Endometrial microvascular endothelial cells (primary cell): ENCODE measurements around the gene GCM1. TPM values are rescaled to one million over a fixed set of nuclear protein-coding genes. Genes with fewer than 3 reads are reported as not detected.

Experiments
- in situ Hi-C: cut with HindIII; loops from 2 replicates; pipeline ENCODE4 v1.10.0; 2017; ENCODE audit warnings: low sequenced_read_pairs, low pct_unique_long_range_greater_than_20kb; ENCODE audit errors: inconsistent ontology term
- total RNA-seq: library from RNA; depleted of rRNA; stranded (reverse); fragments of >200 nt; gene quantifications from one replicate; pipeline ENCODE4 v1.2.3, GENCODE V29; 2015; ENCODE audit errors: inconsistent ontology term

Gene GCM1
- total RNA-seq, 1 donor from 2014 or later: not detected

DNA sequence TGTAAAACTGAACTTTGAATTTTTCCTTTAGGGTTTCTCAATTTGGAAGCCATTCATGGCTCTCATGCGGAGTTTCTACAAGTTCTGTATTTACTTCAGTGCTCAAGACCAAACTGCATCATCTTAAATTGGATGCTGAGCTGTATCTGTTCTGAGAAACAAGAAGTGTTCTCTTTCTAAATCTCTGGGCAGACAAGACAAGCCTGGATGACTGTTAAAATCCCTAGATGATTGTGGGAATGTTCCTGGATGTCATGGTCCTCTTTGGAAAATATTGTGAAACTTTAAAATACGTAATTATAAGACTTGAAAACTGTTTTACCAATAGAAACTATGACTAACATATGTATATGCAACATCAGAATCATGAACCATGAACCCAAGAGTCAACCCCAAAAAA lies 6.2 kb upstream of the GCM1 start:
- in situ Hi-C loops: no loop called here

DNA sequence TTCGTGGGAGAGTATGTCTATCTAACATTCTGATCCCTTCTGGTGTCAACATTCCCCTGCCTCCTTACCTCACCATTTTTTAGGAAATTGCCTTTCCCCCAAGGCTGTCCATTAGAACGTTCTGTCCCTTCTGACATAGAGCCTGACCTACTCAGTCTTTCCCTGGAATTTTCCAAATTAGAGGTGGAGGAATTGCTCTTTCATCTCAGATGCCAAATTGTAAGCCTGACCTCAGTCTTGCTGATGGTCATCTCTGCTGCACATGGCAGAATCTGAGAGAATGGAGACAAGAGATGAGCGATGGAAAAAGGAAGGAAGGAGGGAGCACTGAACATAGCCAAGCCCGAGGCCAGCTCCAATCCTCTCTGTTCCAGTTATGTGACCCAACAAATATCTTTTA lies 5.4 kb upstream of the GCM1 start:
- in situ Hi-C loops: no loop called here

DNA sequence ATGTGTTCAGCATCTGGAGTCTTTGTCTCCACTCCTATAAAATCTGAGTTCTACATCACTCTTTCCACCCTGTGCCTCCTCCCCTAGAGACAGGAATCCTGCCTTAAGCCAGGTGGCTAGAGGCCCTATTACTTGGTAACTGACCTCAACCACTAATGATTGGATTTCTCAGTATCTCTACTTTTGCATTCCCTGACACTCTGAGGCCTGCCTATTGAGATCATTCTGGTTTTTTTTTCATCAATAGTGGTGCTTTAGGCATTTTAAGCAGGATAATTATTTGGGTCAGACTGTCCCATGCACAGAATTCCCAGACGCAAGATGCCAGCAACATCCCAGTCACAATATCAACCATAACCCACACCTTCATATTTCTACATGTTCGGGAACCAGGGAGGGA lies 3.9 kb upstream of the GCM1 start:
- in situ Hi-C loops: no loop called here

DNA sequence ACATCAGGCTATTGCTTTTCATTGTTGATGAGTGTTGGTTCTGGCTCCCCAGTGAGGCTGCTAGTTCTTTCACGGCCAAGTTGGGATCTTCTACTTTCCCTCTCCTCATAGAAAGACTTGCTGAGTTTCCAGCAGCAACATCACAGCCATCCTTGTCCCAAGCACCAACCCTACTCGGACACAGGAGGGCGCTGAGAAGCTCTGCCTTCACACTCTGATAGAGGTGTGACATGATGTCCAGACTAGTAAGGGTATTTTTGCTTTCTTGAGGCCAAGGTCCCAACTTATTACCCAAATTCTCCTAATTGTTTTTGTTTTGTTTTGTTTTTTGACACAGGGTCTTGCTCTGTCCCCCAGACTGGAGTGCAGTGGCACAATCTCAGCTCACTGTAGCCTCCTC lies 3.0 kb upstream of the GCM1 start:
- in situ Hi-C loops: no loop called here

DNA sequence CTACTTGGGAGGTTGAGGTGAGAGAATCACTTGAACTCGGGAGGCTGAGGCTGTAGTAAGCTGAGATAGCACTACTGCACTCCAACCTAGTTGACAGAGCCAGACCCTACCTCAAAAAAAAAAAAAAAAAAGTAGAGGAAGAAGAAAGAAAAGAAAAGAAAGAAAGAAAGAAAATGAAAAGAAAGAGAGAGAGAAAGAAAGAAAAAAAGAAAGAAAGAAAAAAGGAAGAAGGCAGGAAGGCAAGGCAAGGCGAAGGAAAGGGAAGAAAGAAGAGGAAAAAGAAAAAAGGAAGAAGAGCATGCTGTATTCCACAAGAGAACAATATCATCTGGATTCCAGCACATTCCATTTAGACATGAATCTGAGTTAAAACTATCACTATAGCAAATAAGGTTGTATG lies 3.8 kb downstream of the GCM1 start:
- in situ Hi-C loops: no loop called here

DNA sequence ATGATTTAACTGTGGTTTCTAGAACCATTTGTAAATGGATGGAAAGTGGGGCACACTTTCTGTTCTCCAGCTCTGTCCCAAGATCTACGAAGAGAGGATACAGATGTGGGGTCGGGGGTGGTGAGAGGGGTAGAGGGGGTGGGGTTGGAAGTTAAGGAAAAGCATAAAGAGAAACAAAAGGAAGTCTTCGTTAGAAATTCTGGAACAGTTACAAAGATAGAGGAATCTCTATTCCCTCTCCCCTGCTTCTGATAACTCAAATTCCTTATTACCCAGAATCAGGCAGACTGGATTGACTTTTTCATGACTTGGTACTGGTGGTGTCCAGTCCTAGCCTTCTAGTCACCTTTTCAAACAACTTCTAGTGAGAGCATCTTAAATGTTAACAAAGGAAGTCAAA lies 4.9 kb downstream of the GCM1 start:
- in situ Hi-C loops: no loop called here

DNA sequence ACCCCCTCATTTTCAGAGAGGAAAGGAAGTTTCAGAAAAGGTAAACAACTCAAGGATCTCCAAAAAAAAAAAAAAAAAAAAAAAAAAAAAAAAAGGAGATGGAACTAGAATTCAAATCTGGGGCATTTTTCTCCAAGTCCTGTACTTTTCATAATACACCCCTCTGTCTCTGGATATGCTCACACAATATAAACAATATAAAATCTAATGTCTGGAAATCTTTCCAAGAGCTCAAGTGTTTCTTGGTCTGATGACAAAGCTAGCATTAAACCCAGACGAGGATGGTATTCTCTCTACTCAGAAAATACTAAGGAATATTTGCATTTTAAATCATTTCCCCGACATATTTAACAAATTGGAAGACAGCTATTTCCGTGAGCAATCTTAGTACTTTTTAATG lies 5.8 kb downstream of the GCM1 start:
- in situ Hi-C loops: no loop called here

DNA sequence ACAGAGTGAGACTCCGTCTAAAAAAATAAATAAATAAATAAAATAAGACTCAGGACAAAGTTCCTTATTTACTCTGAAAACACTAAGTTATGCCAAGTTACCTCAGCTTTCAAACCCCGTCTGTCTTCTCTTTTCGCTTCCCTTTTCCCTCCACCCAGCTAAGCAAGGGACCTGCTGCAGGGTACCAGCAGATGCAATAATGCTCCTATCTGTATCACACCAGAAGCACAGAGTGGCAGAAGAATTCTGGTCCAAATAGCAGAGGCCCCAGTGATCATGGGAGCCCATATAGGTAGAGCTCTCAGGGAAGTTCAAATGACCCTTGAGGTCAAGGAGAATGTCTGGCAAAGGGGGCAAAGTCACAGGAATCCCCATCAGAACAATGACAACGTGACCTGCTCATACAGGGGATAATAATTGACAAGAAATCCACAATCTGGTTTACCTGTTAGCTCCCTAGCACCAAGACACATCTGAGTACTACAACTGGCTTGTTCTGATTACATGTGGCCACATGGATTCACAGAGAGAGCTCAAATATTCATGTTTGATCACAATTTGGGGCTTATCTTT lies 8.7 kb downstream of the GCM1 start:
- in situ Hi-C loops: no loop called here

DNA sequence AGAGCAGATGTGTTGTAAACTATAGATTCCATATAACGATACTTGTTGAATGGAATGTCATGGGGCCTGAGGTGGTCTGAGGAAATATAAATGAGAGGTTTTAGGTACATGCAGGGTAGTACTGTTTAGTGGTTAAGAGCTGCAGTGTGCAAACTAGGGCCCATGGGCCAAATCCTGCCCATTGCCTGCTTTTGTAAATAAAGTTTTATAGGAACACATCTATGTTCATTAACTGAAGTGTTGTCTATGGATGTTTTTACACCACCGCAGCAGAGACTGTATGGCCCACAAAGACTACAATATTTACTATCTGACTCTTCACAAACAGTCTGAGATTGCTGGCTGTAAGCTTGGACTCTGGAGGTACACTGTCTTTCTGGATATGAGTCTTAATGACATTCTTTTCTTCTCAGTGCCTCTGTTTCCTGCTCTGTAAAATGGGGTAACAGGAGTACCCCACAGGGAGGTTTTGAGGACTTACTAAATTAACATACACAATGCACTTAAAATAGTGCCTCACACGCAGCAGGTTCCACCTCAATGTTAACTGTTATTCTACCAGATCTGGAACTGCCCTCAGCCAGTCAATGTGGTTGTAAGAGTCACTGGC lies 12.5 kb downstream of the GCM1 start:
- in situ Hi-C loops: no loop called here

DNA sequence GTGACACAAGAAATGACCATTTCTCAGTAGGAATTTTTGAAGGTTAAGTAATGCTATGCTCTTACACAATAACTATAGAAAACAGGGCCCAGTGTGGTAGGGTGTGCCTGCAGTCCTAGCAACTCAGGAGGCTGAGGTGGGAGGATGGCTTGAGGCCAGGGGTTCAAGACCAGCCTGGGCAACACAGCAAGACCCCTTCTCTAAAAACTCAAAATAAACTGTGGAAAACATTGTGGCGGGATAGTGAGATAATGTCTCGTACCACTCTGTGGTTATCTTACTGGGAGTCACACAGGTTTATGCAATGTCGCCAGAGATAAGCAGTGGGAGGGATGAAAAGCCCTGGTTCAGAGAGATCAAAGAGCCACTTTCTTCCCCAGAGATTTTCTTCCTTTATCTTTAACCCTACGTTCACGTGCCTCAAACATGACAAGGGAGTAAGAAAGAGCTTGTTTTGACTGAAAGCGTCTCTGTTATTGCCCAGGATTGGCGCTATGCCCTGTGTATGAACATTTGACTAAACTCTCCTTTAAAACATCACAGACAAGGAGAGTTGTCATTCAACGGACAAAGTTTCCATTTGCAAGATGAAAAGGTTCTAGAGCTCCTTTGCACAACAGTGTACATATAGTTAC lies 13.9 kb downstream of the GCM1 start:
- in situ Hi-C loops: no loop called here

DNA sequence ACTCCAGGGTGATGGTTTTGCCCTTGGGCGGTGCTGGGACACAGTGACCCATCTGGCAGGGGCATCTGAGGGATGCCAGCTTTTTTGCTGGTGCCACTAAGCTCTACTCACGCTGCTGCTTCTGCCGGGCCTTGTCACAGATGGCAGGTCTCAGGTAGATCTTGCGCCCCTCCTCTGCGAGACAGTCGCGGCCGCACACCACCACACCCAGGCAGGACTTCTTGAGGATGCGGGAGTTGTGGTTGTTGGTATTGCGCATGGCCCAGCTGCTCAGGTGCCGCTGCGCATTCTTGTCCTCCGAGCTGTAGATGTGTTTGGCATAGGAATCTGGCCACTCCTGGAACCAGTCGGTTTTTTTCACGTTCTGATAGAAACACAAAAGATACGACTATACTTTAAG lies 14.7 kb downstream of the GCM1 start:
- in situ Hi-C loops: no loop called here

DNA sequence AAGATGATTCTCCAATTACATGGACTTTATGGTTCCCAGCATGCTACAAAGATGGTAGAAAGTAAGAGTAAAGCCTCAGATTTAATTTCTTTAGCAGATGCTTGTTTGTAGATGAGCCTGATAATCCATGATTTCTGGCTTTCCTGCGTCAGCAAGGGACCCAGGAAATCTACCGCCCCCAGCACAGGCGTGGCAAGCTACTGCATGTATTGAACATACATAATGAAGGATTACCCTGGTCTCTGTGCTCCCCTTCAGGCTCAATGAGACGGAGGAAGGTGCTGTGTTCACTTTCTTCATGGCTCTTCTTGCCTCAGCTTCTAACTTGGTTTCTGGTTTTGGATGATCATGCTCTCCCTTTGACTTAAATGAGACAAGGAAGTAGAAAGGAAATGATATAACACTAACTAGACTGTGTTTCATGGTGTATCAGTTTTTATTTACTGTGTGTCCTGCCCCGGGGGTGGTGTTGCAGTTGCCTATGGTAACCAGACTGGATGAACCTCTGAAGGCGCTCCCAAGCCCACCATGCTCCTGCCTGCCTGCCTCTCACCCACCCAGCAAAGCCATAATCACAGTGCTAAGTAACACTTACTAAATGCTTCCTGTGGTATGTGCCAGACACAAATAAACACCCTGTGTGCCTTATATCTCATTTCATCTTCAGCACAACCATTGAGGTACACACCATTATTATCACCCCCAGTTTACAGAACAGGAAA lies 17.9 kb downstream of the GCM1 start:
- in situ Hi-C loops: no loop called here

DNA sequence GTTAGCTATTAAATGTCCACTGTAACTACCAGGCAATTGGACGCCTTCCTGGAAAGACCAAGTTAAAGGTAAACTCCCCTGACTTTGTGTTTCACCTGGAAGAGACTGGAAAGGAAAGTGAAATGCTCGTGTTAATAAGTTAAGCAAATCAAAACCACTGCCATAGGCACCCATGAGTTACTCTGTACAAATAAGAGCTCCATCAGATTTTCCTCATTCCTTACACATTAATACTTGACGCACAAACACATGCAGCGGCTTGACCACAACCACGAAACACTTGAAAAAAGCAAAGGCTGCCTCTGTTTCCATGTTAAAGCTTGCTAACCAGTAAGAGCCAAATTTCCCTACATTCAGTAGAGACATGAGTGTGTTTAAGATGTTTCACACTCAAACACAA lies 19.8 kb downstream of the GCM1 start:
- in situ Hi-C loops: no loop called here

DNA sequence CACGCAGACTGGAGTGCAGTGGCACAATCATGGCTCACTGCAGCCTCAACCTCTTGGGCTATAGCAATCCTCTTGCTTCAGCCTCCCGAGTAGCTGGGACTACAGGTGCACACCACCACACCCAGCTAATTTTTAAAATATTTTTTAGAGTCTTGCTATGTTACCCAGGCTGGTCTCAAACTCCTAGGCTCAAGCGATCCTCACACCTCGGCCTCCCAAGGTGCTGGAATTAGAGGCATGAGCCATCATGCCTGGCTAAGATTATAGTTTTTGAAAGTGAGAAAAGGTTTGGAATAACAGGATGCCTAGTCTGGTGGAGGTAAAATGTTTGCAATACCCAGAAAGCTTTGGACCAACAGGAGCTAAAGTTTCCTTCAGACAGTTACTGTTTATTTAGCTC lies 23.4 kb downstream of the GCM1 start:
- in situ Hi-C loops: no loop called here

DNA sequence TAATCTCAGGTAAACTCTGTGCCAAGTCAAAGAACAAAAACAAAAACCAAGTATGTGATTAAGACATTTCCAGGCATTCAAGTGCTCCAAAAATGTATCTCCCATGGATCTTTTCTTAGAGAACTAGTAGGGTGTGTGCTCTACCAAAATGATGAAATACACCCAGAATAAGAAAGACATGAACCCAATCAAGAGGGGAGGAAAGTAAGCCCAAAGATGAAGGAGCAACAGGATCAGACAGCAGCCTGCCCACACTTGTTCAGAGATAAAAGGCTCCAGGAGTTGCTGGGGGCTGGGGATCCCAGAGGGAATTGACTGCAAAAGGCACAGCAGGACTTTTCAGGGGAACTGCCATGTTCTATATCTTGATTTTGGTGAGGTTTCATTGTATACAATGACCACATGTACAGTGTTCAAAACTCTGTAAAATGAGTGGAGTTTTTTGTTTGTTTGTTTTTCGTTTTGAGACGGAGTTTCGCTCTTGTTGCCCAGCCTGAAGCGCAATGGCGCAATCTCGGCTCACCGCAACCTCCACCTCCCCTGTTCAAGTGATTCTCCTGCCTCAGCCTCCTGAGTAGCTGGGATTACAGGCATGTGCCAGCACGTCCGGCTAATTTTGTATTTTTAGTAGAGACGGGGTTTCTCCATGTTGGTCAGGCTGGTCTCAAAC lies 24.4 kb downstream of the GCM1 start:
- in situ Hi-C loops: no loop called here

DNA sequence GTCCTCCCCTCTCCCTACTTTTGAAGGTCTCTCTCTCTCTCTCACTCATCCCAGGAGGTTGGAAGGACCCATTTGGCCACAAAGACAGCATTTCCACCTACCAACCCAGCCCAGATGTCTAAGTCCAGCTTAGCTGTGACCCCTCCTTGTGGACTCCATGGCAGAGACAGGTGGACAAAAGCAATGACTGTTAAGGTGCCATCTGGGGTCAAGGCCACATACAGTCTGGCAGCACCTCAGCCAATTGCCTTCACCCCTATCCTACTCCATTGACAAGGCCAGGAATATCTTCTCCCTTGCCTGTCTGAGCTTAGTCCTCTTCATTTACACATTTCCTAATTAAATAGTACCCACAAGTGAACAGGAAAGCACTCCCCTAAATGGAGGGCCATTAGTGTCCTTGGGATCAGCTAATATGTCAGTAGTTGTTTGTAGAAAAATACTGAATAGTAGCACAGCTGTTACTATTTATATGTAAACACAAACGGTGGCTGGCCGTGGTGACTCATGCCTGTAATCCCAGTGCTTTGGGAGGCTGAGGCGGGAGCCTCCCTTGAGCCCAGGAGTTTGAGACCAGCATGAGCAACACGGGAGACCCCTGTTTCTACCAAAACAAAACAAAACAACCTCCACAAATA lies 28.8 kb downstream of the GCM1 start:
- in situ Hi-C loops: no loop called here

DNA sequence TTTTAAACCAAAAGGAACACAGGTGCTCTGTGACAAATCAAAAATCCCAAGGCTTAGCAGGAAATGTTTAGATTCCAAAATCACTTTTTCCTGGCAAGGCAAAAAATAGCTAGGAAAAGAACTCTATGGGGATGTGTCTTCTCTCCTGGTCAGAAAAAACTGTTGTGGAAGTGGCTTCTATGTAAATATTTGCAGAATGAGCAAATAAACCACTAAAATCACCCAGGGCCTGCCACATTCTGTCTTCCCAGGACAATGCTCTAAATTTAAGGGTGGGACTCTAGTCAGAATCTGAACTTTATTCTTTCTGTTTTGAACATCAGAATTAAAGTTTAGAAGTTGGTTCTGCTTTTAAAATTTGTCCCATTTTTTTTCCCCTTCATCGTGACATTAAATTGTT lies 29.3 kb downstream of the GCM1 start:
- in situ Hi-C loops: no loop called here

DNA sequence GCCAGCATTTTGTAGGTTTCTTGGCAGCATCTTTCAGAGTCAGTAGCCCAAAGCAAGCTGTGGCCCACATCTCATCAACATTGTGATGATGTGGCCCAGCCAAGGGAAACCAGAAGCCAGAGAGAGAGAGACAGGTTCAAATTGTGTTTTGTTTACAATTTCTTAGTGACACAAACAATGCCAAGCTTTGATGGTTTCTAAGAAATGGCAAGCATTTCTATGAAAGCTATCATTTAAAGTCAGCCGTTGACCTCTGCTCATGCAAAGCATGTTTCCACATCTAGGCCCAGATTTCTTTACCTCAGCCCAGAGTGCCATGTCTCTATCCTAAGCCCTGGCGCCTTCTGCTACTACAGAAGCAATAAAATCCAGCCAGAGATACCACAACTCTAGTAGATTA lies 32.9 kb downstream of the GCM1 start:
- in situ Hi-C loops: no loop called here

DNA sequence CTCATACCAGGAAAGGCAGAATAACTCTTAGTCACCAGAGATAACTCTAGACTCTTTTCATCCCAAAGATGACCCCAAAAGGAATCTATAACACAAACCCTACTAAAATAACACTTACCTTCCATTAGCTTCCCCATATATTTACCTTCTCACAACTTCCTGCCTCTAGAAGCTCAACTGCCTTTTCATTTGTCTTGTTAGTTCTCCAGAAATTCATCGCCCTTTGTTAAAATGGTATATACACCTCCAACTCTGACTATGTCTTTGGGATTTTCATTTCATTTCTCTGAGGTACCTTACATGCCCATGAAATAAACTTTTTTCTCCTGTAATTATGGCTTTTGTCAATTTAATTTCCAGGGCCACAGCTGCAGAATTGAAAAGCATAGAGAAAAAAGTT lies 33.5 kb downstream of the GCM1 start:
- in situ Hi-C loops: no loop called here
